NCI-H1105 (cell line): ENCODE data around the gene ACADSB.
A peak's percentile ranks its signal among the peaks of the same experiment; 100 is the strongest.

Source experiments
- DNase-seq: peaks from one replicate; lab custom pipeline; 2025; lab: John Stamatoyannopoulos, UW

ACADSB gene

GRCh38 chr10:123042708-123043408 is 34.1 kb downstream of the ACADSB start:
- DNase-seq, result no peak

- DNase-seq, result peak; percentile 60
Measured at GRCh38 chr10:123043409-123043925, 34.7 kb downstream of the ACADSB start.

GRCh38 chr10:123044391-123044790 is 35.6 kb downstream of the ACADSB start:
- DNase-seq, result peak; percentile 44

DNA sequence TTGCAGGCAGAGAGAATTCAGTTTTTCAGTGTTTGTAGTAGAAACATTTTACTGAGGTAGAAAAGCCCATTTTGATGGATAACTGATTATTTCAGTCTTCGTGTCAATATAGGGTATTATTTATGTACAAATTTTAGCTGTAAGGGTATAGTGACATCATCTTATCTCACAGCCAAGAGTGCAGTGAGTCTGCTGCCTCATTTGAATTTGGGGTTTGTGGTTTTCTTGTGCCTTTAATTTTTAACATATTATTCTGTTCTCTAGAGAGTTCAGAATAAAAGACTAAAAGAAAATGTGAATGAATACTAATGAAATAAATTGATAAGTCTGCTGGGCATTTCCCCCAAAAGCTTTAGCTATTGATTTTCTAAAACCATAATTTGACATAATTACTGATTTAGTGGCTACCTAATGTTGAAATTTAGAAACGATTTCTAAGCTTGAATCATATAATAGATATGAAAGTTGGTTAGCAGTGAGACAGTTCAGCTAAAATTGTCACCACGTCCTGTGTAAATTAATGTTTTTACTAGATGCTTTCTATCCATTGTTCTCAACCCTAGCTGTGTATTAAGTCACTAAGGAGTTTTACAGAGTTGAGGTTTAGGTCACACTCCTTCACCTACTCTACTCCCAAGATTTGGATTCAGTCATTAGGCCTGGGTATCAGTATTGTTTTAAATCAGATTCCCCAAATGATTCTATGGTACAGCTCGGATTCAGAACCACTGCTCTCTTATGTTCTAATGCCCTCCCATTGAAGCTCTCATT is 37.3 kb downstream of the ACADSB start:
- no peak for DNase-seq

DNA sequence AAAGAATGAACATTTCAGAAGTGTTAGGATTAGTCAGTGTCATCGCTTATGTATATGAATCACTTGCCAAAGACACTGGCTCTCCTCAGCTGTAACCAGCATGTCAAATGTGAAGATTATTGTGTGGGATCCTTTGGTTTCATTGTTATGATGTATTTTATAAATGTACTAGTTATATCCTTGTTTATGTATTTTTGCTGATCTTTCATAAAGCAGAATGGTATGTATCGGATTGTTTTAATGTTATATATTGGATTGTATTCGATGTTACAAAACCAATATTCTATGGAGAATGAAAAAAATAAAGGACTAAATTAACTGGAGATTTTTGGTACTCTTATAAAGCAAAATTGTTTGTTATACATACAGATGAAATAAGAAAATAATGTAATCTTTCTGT is 49.2 kb downstream of the ACADSB start:
- no peak for DNase-seq

- no peak for DNase-seq
Measured at GRCh38 chr10:123061865-123062264, 53.1 kb downstream of the ACADSB start.

DNA sequence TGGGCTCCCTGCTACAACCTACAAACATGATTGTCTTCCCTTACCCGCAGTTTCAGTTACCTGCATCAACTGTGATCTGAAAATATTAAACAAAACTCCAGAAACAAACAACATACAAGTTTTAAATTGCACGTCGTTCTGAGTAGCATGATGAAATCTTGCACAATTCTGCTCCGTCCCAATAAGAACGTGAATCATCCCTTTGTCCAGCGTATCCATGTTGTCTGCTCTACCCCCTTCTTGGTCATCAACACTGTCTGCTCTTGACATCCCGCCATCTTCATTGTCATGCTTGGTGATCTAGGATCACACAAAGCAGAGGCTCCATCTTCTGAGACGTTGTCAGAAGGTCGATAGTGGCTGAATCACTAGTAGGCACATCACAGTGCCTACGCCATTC is 53.9 kb downstream of the ACADSB start:
- DNase-seq, result no peak

GRCh38 chr10:123068087-123068853 is 59.5 kb downstream of the ACADSB start:
- no peak for DNase-seq

DNA sequence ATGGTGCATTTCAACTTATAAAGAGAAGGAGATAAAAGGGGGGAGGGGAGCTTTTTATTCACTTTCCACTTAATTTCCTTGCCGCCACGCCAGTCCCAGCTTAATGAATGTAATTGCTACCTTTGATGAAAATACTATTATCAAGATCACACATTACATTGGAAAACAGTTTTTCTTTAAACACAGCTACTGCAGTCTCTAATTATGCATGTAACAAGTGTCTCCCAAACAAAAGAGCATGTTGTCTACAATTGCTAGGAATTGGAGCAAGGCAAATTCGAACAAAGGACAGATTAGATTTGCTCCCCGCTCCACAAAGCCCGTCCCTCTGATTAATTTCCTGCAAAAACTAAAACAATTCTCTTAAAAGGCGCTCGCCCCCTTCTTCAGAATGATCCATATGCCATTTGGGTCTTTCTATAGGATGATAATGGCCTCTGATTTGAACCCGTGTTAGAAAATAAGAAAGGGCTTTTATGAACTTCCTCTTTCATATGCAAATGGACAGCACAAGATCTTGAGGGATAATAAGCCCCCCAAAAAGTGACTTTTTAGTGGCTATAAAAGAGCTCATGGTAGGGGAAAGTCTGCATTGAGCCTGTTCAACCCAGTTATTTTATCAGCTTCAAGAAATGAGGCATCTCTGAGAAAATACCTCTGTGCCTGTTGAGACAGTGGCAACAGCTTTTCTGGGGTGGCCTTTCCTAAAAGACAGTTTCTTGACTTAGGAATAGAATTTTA is 60.6 kb downstream of the ACADSB start:
- DNase-seq, result peak; percentile 40

GRCh38 chr10:123073187-123073586 is 64.4 kb downstream of the ACADSB start:
- DNase-seq, result no peak

- no peak for DNase-seq
Measured at GRCh38 chr10:123074215-123074614, 65.4 kb downstream of the ACADSB start.

- DNase-seq, result no peak
Measured at GRCh38 chr10:123081896-123082295, 73.1 kb downstream of the ACADSB start.

DNA sequence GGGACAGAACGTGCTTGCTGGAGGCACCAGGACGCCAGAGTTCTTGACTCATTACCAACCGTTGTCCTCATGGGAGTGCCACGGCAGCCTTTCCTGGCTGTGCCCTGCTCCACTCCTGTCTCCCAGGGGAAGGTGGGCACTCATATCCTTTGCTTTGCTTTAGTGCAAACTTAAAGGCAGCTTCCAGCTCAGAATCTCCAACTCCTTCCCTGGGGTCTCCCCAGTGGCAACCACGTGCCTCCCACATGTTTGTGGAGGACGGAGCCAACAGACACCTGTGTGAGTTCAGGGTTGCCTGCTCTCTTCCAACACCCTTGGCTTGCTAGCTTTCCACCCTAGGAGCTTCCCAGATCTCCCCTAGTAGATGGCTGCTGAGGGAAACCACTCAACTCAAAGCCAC is 75.0 kb downstream of the ACADSB start:
- no peak for DNase-seq

GRCh38 chr10:123086281-123086680 is 77.5 kb downstream of the ACADSB start:
- no peak for DNase-seq

- no peak for DNase-seq
Measured at GRCh38 chr10:123087348-123087747, 78.5 kb downstream of the ACADSB start.

GRCh38 chr10:123087786-123088185 is 79.0 kb downstream of the ACADSB start:
- no peak for DNase-seq

- no peak for DNase-seq
Measured at GRCh38 chr10:123092635-123093414, 84.0 kb downstream of the ACADSB start.

GRCh38 chr10:123093489-123093888 is 84.7 kb downstream of the ACADSB start:
- no peak for DNase-seq

- no peak for DNase-seq
Measured at GRCh38 chr10:123096452-123096851, 87.6 kb downstream of the ACADSB start.

GRCh38 chr10:123097039-123097438 is 88.2 kb downstream of the ACADSB start:
- no peak for DNase-seq
